Retina (tissue), 1 donor: Measurements from ENCODE around the gene CTNND2.

Experiments used
- DNase-seq: peaks from one replicate; pipeline ENCODE4 v3.0.0-alpha.2; 2016

Gene CTNND2

GRCh38 chr5:11904265-11904906 is at the start of gene CTNND2:
Gene CTNND2 (minus strand): TSS chr5:11904446. CDS start chr5:11903853, 593 bp downstream.
- DNase-seq = peak; percentile 92

DNA sequence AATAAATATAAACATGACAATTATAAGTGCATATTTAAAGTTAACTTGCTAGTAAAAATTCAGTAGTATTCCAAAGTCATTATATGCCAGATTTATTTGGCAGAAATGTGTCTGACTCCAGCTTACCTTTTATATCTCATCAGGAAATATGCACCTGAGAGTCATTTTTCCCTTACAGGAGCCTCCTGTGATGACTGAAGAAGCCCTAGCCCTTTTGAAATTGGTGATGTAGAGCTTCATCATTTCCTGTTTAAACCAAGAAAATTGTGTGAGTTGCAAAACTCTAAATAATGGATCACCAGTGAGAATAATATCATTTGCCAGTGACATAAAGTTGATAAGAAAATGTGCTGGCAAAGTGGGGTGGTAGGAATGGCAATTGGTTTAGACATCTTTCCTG is 42.1 kb upstream of the CTNND2 start:
- DNase-seq = no peak

DNA sequence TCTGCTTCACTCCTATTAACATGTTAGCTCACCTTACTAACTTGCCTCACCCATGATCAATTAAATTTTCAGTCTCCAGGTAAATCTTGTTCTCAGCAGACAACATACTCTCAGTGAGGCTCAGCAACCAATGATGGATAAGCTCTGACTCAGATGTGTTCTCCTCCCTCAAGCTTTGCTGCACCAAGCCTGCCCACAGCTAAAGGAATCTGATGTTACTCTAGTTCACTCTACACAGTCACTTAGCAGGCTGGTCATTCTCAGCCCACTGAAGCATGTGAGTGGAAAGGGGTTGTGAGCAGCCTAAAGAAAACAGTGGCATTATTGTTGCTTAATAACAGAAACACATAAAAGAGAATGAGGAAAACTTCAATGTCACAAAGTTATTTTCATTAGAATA is 37.3 kb upstream of the CTNND2 start:
- DNase-seq = no peak

GRCh38 chr5:11931638-11932037 is 27.4 kb upstream of the CTNND2 start:
- DNase-seq = no peak

GRCh38 chr5:11928909-11929308 is 24.7 kb upstream of the CTNND2 start:
- no peak for DNase-seq

DNA sequence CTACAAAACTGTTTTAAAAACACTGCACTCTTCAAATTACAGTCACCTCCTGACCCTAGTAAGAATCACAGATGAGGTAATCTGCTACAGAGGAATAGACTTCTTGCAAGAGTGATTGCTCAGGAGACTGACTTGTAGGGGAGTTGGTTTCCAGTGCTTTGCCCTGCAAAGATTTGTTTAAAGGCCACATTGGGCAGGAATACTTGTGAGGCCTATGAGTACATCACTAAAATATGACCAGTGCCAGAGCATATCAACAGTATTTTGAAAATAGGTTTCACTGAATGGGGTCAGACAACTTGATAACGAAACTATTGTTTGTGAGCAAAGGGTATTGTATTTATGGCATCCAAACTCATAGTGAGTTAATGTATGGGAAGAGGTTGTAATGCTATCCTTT is 21.5 kb upstream of the CTNND2 start:
- DNase-seq = no peak

GRCh38 chr5:11922394-11922793 is 18.1 kb upstream of the CTNND2 start:
- no peak for DNase-seq

- DNase-seq = no peak
Measured at GRCh38 chr5:11918463-11919045, 14.3 kb upstream of the CTNND2 start.

GRCh38 chr5:11909471-11909870 is 5.2 kb upstream of the CTNND2 start:
- DNase-seq = no peak

GRCh38 chr5:11906497-11906896 is 2.3 kb upstream of the CTNND2 start:
- no peak for DNase-seq

DNA sequence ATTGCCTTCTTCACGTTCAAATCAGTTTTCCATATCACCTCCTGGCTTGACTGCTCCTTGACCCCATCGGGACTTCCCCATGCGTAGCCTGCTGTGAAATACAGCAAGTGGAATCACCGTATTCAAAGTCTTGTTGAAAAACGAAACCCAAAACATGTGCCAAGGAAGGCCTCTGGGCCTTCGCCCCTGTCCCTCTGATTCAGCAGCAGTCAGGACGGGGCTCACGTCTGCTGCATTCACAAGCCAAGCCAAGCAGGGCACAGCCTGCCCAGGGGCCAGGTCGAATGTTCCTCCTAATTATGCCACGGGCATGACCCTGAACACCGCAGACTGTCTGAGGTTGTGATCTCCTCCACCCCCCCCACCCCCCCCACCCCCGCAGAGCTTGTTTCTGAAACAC is 960 bp upstream of the CTNND2 start:
- DNase-seq = peak; percentile 32

DNA sequence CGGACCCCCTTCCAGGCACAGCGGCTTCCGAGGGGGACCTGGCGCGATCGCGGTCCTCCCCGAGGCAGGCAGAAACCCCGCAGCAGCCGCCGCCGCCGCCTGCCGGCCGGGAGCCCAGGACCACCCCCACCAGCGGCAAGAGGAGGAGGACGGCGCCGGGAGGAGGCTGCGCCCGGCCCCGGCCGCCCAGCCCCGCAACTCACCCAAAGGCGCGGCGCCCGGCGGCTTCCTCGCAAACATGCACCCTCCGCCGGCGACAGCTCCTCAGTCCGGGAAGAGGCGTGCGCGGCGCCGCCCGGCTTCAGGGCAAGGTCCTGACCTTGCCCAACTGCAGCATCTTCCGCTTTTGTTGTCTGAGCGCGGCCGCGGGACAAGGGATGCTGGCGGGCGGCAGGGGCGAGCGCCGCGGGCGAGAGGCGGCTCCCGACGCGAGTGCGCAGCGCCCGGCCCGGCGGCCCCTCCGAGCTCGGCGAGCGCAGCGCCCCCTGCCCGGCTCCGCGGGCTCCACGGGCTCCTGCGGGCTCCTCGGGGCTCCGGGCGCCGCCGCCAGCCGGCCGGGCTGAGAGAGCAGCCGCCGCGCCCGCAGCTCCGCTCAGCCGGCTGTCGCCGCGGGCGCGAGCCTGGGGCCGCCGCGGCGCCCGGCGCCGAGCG is 507 bp downstream of the CTNND2 start:
- DNase-seq = peak; percentile 91

DNA sequence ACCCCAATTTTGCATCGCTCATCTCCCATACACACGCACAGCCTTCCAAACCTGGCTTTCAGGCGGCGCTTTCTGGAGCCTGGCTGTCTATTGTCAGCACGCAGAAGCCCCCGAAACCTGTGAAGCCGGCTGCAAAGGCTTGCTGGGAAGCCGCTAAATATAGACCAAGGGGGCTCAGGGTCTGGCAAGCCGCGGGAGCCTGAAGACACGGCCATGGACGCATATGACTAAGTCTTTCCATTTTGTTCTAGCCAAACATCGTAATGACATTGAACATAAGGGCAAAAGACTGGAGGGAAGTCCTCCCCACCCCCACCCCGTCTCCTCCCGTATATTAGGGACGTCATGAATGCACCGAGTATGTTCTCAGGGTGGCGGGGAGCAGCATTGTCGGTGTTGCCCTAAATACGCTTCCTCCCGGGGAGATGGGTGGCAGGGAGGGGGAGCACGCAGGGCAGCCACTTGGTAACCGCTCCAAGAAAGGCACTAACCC is 1.1 kb downstream of the CTNND2 start:
- DNase-seq = peak; percentile 86

GRCh38 chr5:11902201-11902619 is 2.0 kb downstream of the CTNND2 start:
- DNase-seq = peak; percentile 36

DNA sequence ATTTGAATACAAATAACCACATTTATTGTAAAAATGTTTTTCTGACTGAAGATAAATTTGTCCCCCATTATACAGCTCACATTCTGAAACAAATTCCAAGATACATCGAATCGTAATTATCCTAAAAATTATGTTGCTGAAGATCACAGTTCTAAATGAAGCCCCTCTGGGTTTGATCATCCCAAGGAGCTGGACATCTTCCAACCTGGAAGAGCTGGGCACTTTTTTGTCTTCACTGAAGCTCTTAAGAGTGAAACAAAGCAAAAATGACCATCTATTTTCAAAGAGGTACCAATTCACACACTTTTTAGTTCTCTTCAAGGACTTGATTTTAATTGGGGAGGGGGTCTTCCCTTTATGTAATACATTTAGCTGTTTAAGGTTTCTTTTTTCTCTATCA is 5.5 kb downstream of the CTNND2 start:
- no peak for DNase-seq

DNA sequence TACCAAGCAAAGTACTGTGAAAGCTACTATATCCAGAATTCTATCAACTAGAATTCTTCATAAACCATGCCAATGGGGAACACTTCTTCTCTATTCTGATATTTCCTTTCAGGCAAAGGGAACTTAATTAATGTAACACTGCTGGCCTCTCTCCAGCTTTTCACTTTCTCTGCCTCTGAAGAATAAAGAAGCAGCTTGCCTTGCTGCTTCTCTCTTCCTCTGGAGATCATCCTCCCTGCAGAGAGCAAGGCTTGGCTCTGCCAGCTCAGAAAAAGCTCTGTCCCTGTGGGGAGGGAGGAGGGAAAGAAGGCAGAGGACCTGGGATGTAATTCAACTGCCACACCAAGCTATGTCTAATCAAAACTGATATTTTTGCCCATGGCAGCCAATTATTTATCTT is 6.5 kb downstream of the CTNND2 start:
- peak; percentile 29 for DNase-seq

DNA sequence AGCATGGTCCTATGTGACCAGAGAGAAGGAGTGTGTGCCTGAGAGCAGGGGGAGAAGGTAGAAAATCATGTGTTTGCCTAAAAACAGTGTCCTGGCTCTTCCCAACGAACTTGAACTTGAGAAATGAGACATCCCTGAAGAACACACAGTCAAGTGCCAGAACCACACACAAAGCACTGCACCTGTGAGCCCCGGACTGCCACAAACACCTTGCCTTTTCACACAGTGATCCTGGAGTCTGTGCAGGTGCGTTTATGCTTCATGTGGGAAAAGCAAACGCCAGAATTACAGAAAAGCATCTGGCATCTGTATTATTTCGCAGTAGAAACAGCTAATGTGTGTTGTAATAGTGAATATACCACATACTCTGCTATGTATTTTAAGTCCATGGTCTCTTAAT is 9.3 kb downstream of the CTNND2 start:
- DNase-seq = no peak

DNA sequence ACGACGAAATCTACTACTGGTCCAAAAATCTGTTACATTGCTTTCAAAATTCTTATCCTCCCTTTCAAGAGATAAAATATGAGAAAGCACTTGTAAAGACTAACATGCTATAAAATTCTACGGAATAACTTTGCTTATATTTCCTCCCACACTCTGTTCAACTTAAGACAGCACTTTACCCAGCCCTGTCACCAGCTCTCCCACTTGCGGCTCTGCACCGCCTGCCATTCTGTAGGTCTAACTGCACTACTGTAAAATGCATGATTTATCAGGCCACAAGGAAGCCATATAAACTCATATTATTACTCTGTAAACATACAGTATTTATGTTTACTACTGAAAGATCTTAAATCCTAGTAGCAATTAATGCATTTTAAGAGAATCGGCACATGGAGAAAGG is 11.4 kb downstream of the CTNND2 start:
- no peak for DNase-seq

DNA sequence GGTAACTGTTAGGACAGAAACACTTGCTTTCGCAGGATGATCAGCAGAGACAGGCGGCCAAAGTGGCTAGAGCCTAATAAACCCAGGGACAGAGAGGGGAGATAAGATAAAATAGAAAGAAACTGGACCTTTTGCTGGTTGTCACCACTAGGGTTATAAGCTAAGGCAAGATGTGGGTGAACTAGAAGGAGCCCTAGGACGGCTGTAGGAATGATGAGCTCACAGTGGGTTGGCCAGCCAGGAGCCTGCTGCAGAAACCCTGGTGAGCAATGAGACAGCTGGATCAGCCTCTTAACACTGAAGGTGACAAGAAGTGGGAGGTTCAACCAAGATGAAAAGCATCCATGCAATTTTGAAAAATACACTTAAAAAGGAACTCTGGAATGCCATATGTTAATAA is 13.5 kb downstream of the CTNND2 start:
- DNase-seq = no peak

DNA sequence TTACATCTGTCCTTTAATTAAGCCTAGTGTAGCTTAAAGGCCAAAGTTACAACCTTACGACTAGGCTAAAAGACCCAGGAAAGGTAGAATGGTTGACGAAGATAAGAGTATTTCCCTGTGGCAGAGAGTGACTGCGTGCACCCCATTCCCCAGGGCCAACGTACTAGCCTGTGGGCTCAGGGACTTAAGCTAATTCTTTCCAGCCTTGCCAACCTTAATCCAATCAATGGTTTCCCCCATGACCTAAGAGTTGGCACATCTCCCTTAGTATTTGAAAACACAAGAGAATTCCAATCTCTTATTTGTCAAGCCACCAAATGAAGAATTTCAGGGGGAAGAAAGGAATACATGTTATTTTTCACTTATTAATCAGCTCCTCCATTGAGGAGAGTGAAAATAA is 16.0 kb downstream of the CTNND2 start:
- DNase-seq = no peak

- DNase-seq = peak; percentile 45
Measured at GRCh38 chr5:11878814-11879213, 25.4 kb downstream of the CTNND2 start.

GRCh38 chr5:11873587-11873986 is 30.7 kb downstream of the CTNND2 start:
- no peak for DNase-seq

DNA sequence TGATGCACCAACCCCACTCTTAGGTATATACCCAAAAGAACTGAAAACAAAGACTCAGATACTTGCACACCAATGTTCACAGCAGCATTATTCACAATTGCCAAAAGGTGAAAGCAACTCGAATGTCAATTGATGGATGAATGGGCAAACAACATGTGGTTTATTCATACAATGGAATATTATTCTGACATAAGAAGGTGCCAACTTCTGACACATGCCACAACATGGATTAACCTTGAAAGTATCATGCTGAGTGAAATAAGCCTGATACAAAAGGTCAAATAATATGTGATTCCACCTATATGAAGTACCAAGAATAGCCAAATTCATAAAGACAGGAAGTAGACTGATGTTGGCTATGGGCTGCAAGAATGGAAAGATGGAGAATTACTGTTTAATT is 35.0 kb downstream of the CTNND2 start:
- no peak for DNase-seq

- peak; percentile 41 for DNase-seq
Measured at GRCh38 chr5:11863911-11864310, 40.3 kb downstream of the CTNND2 start.
